Endometrial microvascular endothelial cells (primary cell): ENCODE data around the gene EN2. TPM values are rescaled to one million over a fixed set of nuclear protein-coding genes. Genes with fewer than 3 reads are reported as not detected.

Experiments used
- in situ Hi-C: cut with HindIII; loops from 2 replicates; pipeline ENCODE4 v1.10.0; 2017; ENCODE audit warnings: low sequenced_read_pairs, low pct_unique_long_range_greater_than_20kb; ENCODE audit errors: inconsistent ontology term
- total RNA-seq: library from RNA; depleted of rRNA; stranded (reverse); fragments of >200 nt; gene quantifications from one replicate; pipeline ENCODE4 v1.2.3, GENCODE V29; 2015; ENCODE audit errors: inconsistent ontology term

EN2 gene
- total RNA-seq: not detected

GRCh38 chr7:155458111-155458877 lies at the start of gene EN2:
TSS of gene EN2 (plus strand) at chr7:155458129. CDS start at chr7:155458378, 249 bp downstream.
- in situ Hi-C loops: no loop called here

DNA sequence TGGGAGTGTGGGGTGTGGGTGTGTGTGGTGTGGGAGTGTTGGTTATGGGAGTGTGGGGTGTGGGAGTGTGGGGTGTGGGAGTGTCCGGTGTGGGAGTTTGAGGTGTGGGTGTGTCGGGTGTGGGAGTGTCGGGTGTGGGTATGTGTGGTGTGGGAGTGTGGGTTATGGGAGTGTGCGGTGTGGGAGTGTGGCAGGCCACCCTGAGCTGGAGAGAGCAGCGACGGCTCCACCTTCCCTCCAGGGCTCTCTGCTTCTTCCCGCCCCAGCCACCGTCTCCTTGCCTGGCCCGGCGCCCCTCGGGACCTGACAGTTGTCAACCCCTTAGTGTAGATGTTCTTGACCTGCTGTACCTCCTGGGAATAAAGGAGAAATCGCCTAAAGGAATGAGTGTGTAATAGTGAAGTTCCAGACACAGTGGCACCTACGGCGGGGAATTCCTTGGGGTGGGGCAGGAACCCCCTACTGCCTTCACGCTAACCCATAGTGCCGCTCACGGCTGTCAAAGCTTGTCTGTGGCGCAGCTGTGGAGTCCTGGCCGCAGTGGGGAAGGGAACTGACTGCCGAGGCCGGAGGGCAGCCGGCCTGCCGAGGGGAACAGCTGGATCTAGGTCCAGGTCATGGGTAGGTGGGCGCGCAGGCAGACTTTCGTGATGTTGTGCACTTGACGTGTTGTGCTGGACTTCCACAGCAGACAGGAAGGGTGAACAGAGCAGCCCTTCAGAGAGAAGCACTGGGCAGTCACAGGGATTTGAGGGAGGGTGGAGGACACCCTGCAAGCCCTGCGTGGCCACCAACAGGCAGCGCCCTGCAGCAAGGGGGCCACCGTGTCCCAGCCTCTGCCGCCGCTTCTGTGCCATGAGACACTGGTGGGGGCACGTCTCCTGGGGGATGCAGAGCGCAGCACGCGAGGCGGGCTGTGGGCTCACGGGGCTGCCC lies 49.0 kb upstream of the EN2 start:
- in situ Hi-C loops: no loop called here

DNA sequence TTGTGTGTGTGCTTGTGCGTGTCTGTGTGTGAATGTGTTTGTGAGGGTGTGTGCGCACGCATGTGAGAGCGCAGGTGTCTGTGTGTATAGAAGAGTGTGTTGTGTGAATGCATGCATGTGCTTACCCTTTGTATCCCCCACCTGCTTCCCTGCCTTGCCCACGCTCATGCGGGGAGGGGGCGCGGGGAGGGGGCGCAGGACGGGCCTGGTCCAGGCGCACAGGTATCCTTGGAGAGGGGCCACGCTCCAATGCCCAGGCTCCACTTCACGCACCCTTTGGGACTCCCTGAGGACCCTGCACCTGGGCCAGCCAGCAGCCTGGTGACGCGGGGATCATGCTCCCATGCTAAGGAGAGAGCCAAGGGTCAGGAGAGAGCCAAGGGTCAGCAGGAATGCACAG lies 47.9 kb upstream of the EN2 start:
- in situ Hi-C loops: no loop called here

DNA sequence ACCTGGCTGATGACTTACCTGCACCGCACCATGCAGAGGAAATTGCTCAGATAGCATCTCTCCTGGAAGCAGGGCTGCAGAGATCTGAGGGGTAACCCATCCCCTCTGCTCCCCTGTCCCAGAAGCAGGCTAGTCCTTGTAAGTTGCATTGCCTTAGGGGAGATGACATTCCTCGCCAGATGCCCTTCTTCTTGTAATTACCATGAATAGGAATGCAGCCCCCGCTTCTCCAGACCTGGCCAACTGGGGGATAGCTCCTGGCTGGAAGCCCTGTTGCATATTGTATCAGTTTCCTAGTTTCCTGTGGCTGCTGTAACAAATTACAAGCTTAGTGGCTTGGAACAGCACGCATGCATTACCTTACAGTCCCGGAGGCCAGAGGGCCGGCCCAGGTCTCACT lies 47.5 kb upstream of the EN2 start:
- in situ Hi-C loops: no loop called here

GRCh38 chr7:155411718-155412415 lies 46.1 kb upstream of the EN2 start:
- in situ Hi-C loops: no loop called here

- in situ Hi-C loops: no loop called here
Observed at GRCh38 chr7:155412416-155413253, 45.3 kb upstream of the EN2 start.

DNA sequence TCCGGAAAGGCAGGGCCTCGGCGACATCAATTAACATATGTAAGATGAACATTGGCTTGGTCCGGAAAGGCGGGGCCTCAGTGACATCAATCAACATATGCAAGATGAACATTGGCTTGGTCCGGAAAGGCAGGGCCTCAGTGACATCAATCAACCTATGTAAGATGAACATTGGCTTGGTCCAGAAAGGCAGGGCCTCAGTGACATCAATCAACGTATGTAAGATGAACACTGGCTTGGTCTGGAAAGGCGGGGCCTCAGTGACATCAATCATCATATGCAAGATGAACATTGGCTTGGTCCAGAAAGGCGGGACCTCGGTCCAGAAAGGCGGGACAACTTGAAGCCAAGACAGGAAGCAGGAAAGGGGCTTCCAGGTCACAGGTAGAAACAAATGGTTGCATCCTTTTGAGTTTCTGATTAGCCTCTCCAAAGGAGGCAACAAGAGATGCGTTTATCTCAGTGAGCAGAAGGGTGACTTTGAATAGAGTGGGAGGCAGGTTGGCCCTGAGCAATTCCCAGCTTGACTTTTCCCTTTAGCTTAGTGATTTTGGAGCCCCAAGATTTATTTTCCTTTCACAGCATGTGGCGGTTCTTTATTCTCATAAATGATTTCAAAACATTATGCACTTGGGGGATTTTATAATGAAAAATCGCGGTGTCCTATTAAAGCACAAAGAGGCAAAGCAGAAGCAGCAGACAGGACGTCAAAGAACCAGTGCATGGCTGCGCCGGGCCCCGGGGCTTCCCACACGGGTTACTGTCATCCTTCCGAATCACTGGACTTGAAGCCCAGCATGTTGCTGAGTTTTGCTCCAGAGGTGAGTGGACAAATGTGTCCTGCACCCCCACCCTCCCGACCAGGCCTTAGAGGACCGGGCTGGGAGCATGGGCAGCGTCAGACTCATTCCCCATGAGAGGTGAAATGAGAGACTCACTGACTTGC lies 43.1 kb upstream of the EN2 start:
- in situ Hi-C loops: no loop called here

DNA sequence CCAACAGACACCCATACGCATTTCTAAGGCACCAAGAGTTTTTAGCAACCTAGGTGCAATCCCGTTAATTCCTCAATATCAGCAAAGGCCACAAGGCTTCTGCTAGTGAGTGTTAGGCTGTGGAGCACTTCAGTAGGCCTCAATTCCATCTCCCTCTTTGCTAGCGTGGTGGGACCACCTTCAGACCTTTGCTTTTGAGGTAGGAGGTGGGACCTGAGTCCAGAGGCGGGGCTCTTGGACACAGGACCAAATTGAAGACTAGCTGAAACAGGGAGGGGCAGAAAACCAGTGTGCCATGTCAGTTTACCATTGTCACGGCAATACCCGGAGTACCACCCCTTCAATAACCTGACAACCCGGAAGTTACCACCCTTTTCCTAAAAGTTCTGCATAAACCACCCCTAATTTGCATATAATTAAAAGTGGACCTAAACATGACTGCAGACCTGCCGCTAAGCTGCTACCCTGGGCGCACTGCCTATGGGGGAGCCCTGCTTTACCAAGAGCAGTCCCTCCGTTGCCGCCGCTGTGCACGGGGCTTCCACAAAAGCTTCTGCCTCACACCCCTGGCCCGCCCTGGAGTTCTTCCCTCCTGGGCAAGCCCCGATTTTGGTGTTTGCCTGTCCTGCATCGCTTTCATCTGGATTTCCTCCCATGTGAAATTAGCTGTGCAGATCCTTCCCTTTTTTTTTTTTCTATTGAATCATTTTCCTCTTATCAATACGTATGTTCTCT lies 41.1 kb upstream of the EN2 start:
- in situ Hi-C loops: no loop called here

DNA sequence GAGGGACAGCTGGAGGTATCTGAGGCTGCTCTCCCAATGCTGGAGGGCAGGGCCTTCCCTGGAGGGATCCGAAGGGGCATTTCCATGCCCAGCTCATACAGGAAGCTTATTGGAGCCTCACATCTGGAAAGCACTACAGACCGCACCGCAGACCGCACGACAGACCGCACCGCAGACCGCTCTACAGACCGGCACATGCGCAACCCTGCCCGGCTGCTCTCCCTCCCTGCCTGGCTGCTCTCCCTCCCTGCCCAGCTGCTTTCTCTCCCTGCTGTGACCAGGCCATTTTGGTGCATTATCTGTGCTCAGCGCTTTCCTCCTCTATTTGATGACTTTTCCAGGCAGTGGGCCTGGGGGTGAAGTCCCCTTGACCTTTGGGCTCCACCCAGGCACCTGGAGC lies 39.6 kb upstream of the EN2 start:
- in situ Hi-C loops: no loop called here

DNA sequence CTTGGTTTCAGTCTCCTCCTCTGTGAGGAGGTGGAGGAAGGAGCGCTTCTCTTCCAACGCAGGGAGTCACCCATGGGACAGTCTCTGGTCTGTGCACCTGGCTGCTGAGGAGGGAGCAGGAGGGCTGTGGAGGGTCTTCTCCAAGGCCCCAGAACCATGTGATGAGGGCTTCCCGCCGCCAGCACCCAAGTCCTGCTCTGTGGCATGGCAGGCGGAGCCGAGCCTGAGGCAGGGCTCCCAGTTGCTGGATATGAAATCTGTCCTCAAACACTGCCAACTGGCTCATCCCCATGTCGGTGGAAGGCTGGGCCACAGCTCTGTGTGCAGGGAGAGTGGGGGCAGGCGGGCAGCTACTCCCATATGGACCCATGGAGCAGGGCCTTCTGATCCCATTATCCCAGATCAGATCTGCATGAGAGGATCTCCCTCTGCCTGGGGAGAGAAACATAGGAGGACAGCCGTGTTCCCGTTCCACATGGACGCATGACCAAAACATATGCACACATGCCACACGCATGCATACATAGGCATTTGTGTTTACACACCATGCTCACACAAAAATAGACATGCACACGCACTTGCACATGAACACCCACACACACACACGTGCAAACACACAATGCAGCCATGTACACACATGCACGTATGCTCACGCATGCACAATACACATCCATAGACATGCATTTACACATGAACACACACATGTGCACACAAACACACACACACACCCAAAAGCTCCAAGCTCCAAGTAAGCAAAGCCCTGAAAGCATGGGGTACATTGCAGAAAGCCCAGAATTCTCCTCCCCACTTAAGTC lies 38.8 kb upstream of the EN2 start:
- in situ Hi-C loops: no loop called here

GRCh38 chr7:155420116-155420515 lies 37.8 kb upstream of the EN2 start:
- in situ Hi-C loops: no loop called here

DNA sequence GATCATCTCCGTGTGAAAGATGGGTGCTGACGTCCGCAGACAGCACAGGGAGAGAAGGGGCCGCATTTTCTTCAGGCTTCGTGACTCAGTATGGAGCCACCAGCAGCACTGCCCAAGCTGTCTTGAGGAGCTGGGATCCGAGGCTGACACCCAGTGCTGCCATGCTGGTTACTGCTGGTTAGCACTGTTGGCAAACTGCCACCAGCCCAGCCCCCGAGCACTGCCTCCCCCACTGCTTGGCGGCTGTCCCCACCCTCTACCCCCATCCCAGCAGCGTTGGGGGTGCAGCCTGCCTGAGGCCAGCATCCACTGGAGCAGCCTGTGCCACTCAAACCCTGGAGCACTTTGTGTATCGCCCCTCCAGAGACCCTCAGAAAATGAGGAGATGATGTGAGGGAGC lies 35.8 kb upstream of the EN2 start:
- in situ Hi-C loops: no loop called here

DNA sequence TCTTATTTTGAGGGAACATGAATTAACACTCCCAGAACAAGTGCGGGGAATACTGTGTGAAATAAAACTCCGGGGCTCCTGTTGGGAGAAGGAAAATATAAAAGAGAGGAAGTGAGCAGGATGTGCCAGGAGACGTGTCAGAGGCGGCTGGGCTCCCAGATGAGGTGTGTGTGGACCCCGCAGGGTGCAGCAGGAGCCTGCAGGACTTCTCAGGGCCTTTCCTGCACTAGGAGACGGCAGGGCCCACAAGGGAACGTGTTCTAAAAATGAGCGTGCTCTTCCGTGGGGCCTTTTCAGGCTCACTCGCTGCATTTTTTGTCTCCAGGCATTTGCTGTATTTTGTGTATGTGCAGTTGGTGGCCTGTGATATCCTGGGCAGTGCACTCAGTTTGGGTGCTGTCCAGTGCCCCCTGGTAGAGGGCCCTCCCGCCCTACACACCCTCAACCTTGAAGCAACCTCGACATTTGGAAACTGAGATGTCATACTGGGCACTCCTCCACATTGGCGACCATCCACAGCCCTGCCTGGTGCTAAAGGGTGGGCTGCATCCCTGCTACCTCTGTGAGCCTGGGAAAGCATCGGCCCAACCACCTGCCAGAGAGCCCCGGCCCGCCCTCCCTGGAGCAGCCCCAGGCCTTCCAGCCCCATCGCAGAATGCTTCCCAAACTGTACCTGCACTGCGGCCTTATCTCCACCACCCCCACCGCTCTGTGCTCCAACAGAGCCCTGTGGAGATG lies 35.2 kb upstream of the EN2 start:
- in situ Hi-C loops: no loop called here

- in situ Hi-C loops: no loop called here
Observed at GRCh38 chr7:155423337-155424285, 34.3 kb upstream of the EN2 start.
